Measurements from ENCODE around the gene WBP11.
"Not testable (repeated sequence)": the region's sequence is repeated elsewhere in the genome, so short reads cannot be mapped to it uniquely, and the experiment has no call there.

Gene WBP11

DNA sequence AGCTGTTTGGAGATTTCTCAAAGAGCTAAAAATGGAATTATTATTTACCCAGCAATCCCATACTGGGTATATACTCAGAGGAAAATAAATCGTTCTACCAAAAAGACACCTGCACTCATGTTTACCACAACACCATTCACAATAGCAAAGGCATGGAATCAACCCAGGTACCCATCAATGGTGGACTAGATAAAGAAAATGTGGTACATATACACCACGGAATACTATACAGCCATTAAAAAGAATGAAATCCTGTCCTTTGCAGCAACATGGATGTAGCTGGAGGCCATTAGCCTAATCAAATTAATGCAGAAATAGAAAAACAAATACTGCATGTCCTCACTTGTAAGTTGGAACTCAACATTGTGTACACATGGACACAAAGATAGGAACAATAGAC is 37.9 kb downstream of the WBP11 start:
- H3K79me1 ChIP-seq (ENCODE audit: low read depth, low read length), result peaks cover 4% of the 10 kb centered on the region
- H4K91ac ChIP-seq (ENCODE audit: low read depth, low read length, poor library complexity), result no peak overlapping the region
- no peak for DNase-seq (ENCODE audit: low spot score)
- H2AFZ ChIP-seq (ENCODE audit: low read length), result no peak overlapping the region
- peaks cover 0 to 3% of the 10 kb centered on the region in 2 donors for H3K9me3 ChIP-seq (replicated peaks in 1 of 2; ENCODE audit: control insufficient read depth in 2 of 2, insufficient read depth in 1 of 2, low read depth in 1 of 2, low read length in 2 of 2)
- no peak overlapping the region for H3K27ac ChIP-seq (replicated peaks; ENCODE audit: low read length)
- H2BK120ac ChIP-seq (ENCODE audit: low read depth, low read length), result no peak overlapping the region
- no peak overlapping the region for H3K14ac ChIP-seq (ENCODE audit: low read length)
- no peak overlapping the region for H2BK15ac ChIP-seq (ENCODE audit: low read length)
- no peak overlapping the region for H2BK5ac ChIP-seq (ENCODE audit: low read length)
- no peaks in the 10 kb centered on the region for H3K27me3 ChIP-seq (ENCODE audit: control insufficient read depth in 3 of 3, insufficient read depth in 3 of 3, low read depth in 1 of 3, low read length in 3 of 3)
- no peak overlapping the region for H2AK5ac ChIP-seq (ENCODE audit: low read depth, low read length)
- no peak overlapping the region for H3K9ac ChIP-seq (ENCODE audit: low read depth, low read length, poor library complexity)
- no peak overlapping the region for H2BK12ac ChIP-seq (ENCODE audit: low read length)
- peaks cover 0 to 4% of the 10 kb centered on the region in 2 donors for H3K4me1 ChIP-seq (ENCODE audit: control insufficient read depth in 2 of 2, insufficient read depth in 1 of 2, low read depth in 1 of 2, low read length in 2 of 2)
- H4K8ac ChIP-seq (ENCODE audit: low read depth, low read length), result no peak overlapping the region
- no peak overlapping the region for H3K18ac ChIP-seq (ENCODE audit: low read length)
- no peaks in the 10 kb centered on the region for H3K36me3 ChIP-seq (replicated peaks in 1 of 2; ENCODE audit: control insufficient read depth in 2 of 2, insufficient read depth in 2 of 2, low read length in 2 of 2)
- WGBS, 2 donors (ENCODE audit: extremely low coverage in 2 of 2, insufficient read length in 2 of 2, insufficient replicate concordance in 1 of 2), result no CpG with 5 or more reads among the region's 2 CpGs
- no peak overlapping the region for H3K4me3 ChIP-seq (ENCODE audit: low read length in 2 of 2)
- H3K23ac ChIP-seq (ENCODE audit: low read depth, low read length, poor library complexity), result no peak overlapping the region
- no peak overlapping the region for H3K4ac ChIP-seq (ENCODE audit: low read length)
- no peak overlapping the region for H3K4me2 ChIP-seq (ENCODE audit: insufficient read depth, low read length, poor library complexity, severe bottlenecking)

DNA sequence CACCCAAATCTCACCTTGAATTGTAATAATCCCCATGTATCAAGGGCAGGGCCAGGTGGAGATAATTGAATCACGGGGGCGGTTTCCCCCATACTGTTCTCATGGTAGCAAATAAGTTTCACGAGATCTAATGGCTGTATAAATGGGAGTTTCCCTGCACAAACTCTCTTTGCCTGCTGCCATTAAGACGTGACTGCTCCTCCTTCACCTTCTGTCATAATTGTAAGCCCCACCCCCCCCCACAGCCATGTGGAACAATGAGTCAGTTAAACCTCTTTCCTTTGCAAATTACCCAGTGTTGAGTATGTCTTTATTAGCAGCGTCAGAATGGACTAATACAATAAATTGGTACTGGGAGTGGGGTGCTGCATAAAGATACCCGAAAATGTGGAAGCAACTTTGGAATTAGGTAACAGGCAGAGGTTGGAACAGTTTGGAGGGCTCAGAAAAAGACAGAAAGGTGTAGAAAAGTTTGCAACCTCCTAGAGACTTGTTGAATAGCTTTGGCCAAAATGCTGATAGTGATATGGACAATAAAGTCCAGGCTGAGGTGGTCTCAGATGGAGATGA is 43.5 kb downstream of the WBP11 start:
- not testable (repeated sequence) for H2BK15ac ChIP-seq (ENCODE audit: low read length); H3K36me3 ChIP-seq (replicated peaks in 1 of 2; ENCODE audit: control insufficient read depth in 2 of 2, insufficient read depth in 2 of 2, low read length in 2 of 2); H3K9me3 ChIP-seq (replicated peaks in 1 of 2; ENCODE audit: control insufficient read depth in 2 of 2, insufficient read depth in 1 of 2, low read depth in 1 of 2, low read length in 2 of 2); H2AK5ac ChIP-seq (ENCODE audit: low read depth, low read length); H3K27me3 ChIP-seq (ENCODE audit: control insufficient read depth in 3 of 3, insufficient read depth in 3 of 3, low read depth in 1 of 3, low read length in 3 of 3); H3K4me3 ChIP-seq (ENCODE audit: low read length in 2 of 2); H3K14ac ChIP-seq (ENCODE audit: low read length); H2BK120ac ChIP-seq (ENCODE audit: low read depth, low read length); H2BK12ac ChIP-seq (ENCODE audit: low read length); H3K4me2 ChIP-seq (ENCODE audit: insufficient read depth, low read length, poor library complexity, severe bottlenecking); H2AFZ ChIP-seq (ENCODE audit: low read length); H3K4ac ChIP-seq (ENCODE audit: low read length); H4K91ac ChIP-seq (ENCODE audit: low read depth, low read length, poor library complexity); H3K18ac ChIP-seq (ENCODE audit: low read length); H3K23ac ChIP-seq (ENCODE audit: low read depth, low read length, poor library complexity); DNase-seq (ENCODE audit: low spot score); H3K79me1 ChIP-seq (ENCODE audit: low read depth, low read length); H2BK5ac ChIP-seq (ENCODE audit: low read length); H4K8ac ChIP-seq (ENCODE audit: low read depth, low read length); H3K4me1 ChIP-seq (ENCODE audit: control insufficient read depth in 2 of 2, insufficient read depth in 1 of 2, low read depth in 1 of 2, low read length in 2 of 2); H3K9ac ChIP-seq (ENCODE audit: low read depth, low read length, poor library complexity); H3K27ac ChIP-seq (replicated peaks; ENCODE audit: low read length)
- WGBS, 2 donors (ENCODE audit: extremely low coverage in 2 of 2, insufficient read length in 2 of 2, insufficient replicate concordance in 1 of 2), result no CpG with 5 or more reads among the region's 6 CpGs

DNA sequence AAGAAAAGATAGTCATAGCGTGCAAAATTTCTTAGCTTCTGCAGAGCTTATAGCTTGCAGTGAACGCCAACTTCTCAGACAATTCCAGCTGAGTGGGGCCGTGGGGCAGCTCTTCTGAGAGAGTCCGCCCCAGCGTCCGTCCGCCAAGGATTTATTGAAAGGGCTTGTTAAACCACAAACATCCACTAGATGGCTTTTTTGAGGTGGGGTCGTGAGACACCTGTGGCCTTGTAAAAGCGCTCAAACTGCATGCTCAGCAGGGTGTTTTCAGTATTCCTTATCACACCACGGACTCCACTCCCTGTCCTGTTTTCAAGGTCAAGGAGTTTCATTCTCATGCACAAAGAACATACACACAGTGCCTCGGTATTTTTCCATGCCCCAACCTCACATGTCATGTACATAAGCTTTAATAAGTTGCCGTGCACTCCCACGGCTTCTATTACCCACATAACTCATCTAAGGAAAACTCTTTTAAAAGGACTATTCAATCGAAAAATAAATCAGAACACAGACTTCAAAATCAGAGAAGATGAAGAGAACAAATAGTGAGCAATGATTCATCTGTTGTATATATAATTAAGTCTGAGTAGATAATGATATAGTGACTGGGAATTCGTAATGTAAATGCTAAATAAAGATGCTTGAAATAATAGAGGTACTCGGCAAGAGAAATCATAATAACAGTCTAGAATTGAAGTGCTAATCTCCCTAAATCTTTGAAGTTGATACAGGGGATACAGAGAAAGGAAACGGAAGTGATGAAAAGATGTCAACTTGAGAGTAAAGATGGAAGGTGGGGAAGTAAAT is 46.7 kb downstream of the WBP11 start:
- Histone ChIP-seq H3K4me1 (ENCODE audit: control insufficient read depth in 2 of 2, insufficient read depth in 1 of 2, low read depth in 1 of 2, low read length in 2 of 2) (no peaks in the 10 kb centered on the region), H3K4me3 (ENCODE audit: low read length in 2 of 2) (no peak overlapping the region), H3K14ac (ENCODE audit: low read length) (no peak overlapping the region), H4K8ac (ENCODE audit: low read depth, low read length) (no peak overlapping the region), H3K18ac (ENCODE audit: low read length) (no peak overlapping the region), H3K4me2 (ENCODE audit: insufficient read depth, low read length, poor library complexity, severe bottlenecking) (no peak overlapping the region), H3K9ac (ENCODE audit: low read depth, low read length, poor library complexity) (no peak overlapping the region), H3K36me3 (replicated peaks in 1 of 2; ENCODE audit: control insufficient read depth in 2 of 2, insufficient read depth in 2 of 2, low read length in 2 of 2) (no peaks in the 10 kb centered on the region), H2BK12ac (ENCODE audit: low read length) (no peak overlapping the region), H2AFZ (ENCODE audit: low read length) (peak overlapping the region; percentile 69), H3K9me3 (replicated peaks in 1 of 2; ENCODE audit: control insufficient read depth in 2 of 2, insufficient read depth in 1 of 2, low read depth in 1 of 2, low read length in 2 of 2) (peaks cover 1 to 3% of the 10 kb centered on the region in 2 donors), H2BK5ac (ENCODE audit: low read length) (no peak overlapping the region), H3K27ac (replicated peaks; ENCODE audit: low read length) (no peak overlapping the region), H2BK15ac (ENCODE audit: low read length) (no peak overlapping the region), H2AK5ac (ENCODE audit: low read depth, low read length) (no peak overlapping the region), H4K91ac (ENCODE audit: low read depth, low read length, poor library complexity) (no peak overlapping the region), H2BK120ac (ENCODE audit: low read depth, low read length) (no peak overlapping the region), H3K23ac (ENCODE audit: low read depth, low read length, poor library complexity) (no peak overlapping the region), H3K4ac (ENCODE audit: low read length) (no peak overlapping the region), H3K27me3 (ENCODE audit: control insufficient read depth in 3 of 3, insufficient read depth in 3 of 3, low read depth in 1 of 3, low read length in 3 of 3) (no peaks in the 10 kb centered on the region), H3K79me1 (ENCODE audit: low read depth, low read length) (no peaks in the 10 kb centered on the region)
- DNase-seq (ENCODE audit: low spot score), result no peak
- WGBS, 2 donors (ENCODE audit: extremely low coverage in 2 of 2, insufficient read length in 2 of 2, insufficient replicate concordance in 1 of 2), result no CpG with 5 or more reads among the region's 17 CpGs

- Histone ChIP-seq H2BK5ac (ENCODE audit: low read length) (no peak overlapping the region), H3K27me3 (ENCODE audit: control insufficient read depth in 3 of 3, insufficient read depth in 3 of 3, low read depth in 1 of 3, low read length in 3 of 3) (no peaks in the 10 kb centered on the region), H4K91ac (ENCODE audit: low read depth, low read length, poor library complexity) (no peak overlapping the region), H3K4me3 (ENCODE audit: low read length in 2 of 2) (no peak overlapping the region), H2BK120ac (ENCODE audit: low read depth, low read length) (no peak overlapping the region), H3K79me1 (ENCODE audit: low read depth, low read length) (no peaks in the 10 kb centered on the region), H3K4me1 (ENCODE audit: control insufficient read depth in 2 of 2, insufficient read depth in 1 of 2, low read depth in 1 of 2, low read length in 2 of 2) (no peaks in the 10 kb centered on the region), H3K14ac (ENCODE audit: low read length) (no peak overlapping the region), H2AK5ac (ENCODE audit: low read depth, low read length) (no peak overlapping the region), H3K9ac (ENCODE audit: low read depth, low read length, poor library complexity) (no peak overlapping the region), H3K23ac (ENCODE audit: low read depth, low read length, poor library complexity) (no peak overlapping the region), H3K18ac (ENCODE audit: low read length) (no peak overlapping the region), H3K36me3 (replicated peaks in 1 of 2; ENCODE audit: control insufficient read depth in 2 of 2, insufficient read depth in 2 of 2, low read length in 2 of 2) (no peaks in the 10 kb centered on the region), H3K9me3 (replicated peaks in 1 of 2; ENCODE audit: control insufficient read depth in 2 of 2, insufficient read depth in 1 of 2, low read depth in 1 of 2, low read length in 2 of 2) (peaks cover 0 to 3% of the 10 kb centered on the region in 2 donors), H2AFZ (ENCODE audit: low read length) (no peak overlapping the region), H3K27ac (replicated peaks; ENCODE audit: low read length) (no peak overlapping the region), H3K4me2 (ENCODE audit: insufficient read depth, low read length, poor library complexity, severe bottlenecking) (no peak overlapping the region), H2BK12ac (ENCODE audit: low read length) (no peak overlapping the region), H3K4ac (ENCODE audit: low read length) (no peak overlapping the region), H4K8ac (ENCODE audit: low read depth, low read length) (no peak overlapping the region), H2BK15ac (ENCODE audit: low read length) (no peak overlapping the region)
- DNase-seq (ENCODE audit: low spot score), result no peak
These were observed 51.3 kb downstream of the WBP11 start for GRCh38 chr12:14751986-14752385.
